ENCODE measurements around the gene FCHSD2. TPM values are rescaled to one million over a fixed set of nuclear protein-coding genes. Genes with fewer than 3 reads are reported as not detected.

FCHSD2 gene
- total and polyA plus RNA-seq, 2 of the 8 experiments (the other 6 are each of a cell fraction or from before 2014, with no cell fraction given), result 4.1 to 7.8 TPM

DNA sequence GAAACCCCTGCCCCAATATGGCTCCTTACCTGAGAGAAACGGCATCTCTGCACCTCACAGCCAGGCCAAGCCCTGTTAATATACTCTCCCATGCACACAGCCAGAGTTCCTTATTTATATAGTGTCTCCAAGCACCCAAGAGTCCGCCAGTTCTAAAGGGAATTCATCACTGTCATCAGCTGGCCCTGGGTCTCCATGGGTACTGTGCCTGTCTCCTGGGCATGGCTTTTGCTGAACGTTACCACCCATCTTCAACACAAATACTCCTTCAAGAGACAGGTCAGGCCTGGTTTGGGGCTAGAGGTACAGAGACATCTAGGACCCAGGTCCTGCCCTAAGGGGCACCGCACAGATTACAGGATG lies 329.5 kb downstream of the FCHSD2 start:
- no peak overlapping the region for H3K27ac ChIP-seq (ENCODE audit: low read depth, low read length)
- TF ChIP-seq EGR1 (IDR thresholded peaks at IDR 0.05; ENCODE audit: borderline replicate concordance, low read depth, low read length), result no peak
- no peak overlapping the region for H3K56ac ChIP-seq (replicated peaks; ENCODE audit: insufficient read length, low read depth, low read length)
- no peak overlapping the region for H2BK5ac ChIP-seq (ENCODE audit: low read depth, low read length)
- H4K91ac ChIP-seq (replicated peaks; ENCODE audit: insufficient read length, low read length), result no peak overlapping the region
- H3K9me3 ChIP-seq (ENCODE audit: insufficient read depth in 2 of 2, low read depth in 1 of 2, low read length in 1 of 2), result no peaks in the 10 kb centered on the region
- H3K23ac ChIP-seq (ENCODE audit: insufficient read length), result no peak overlapping the region
- no peak overlapping the region for H4K5ac ChIP-seq (ENCODE audit: insufficient read length, low read depth, low read length)
- DNase-seq (ENCODE audit: low read depth in 1 of 2, low spot score in 2 of 2), result no peak
- H2BK12ac ChIP-seq (ENCODE audit: low read depth, low read length), result no peak overlapping the region
- H3K4me1 ChIP-seq (replicated peaks in 1 of 4; ENCODE audit: control insufficient read depth in 3 of 4, insufficient read depth in 4 of 4, low read length in 3 of 4), result peaks cover 0 to 15% (median 9%) of the 10 kb centered on the region in 4 experiments; a peak in 5 of 7 replicates
- H3K4me2 ChIP-seq (ENCODE audit: insufficient read depth in 1 of 2, low read depth in 2 of 2, low read length in 2 of 2), result peak overlapping the region; percentile 75 to 97
- no peak overlapping the region for H2BK120ac ChIP-seq (replicated peaks; ENCODE audit: low read depth, low read length)
- peaks cover 0 to 7% (median 4%) of the 10 kb centered on the region in 4 experiments; a peak in 4 of 7 replicates for H3K27me3 ChIP-seq (replicated peaks in 1 of 4; ENCODE audit: control insufficient read depth in 3 of 4, extremely low read depth in 1 of 4, insufficient read depth in 3 of 4, low read length in 3 of 4)
- H3K18ac ChIP-seq (ENCODE audit: extremely low read depth, low read length), result no peak overlapping the region
- no peak overlapping the region for H3K4ac ChIP-seq (replicated peaks; ENCODE audit: insufficient read length, low read depth, low read length)
- ChIA-PET CTCF (ENCODE audit: partially characterized antibody) (interaction anchor here (0.6 to 5.7 kb wide), 25 partner anchors 10 to 424 kb away, joined by 3 to 51 read pairs (median 4); partner anchors contain the start of gene STARD10), POLR2A (ENCODE audit: partially characterized antibody) (interaction anchor here (0.8 to 1.9 kb wide), 10 partner anchors 10 to 87 kb away, joined by 3 to 13 read pairs (median 4); partner anchors contain the start of genes ARAP1 and STARD10)
- H2BK15ac ChIP-seq (ENCODE audit: low read length), result no peak overlapping the region
- H4K8ac ChIP-seq (ENCODE audit: extremely low read depth, insufficient read depth, low read length), result no peak overlapping the region; the same call in 1 of the 2 replicates
- H3K79me2 ChIP-seq (ENCODE audit: control insufficient read depth in 1 of 2, insufficient read depth in 2 of 2, low read length in 2 of 2), result peaks cover 0 to 2% of the 10 kb centered on the region in 2 experiments; a peak in 1 of 4 replicates
- no peak overlapping the region for H2AFZ ChIP-seq (ENCODE audit: low read length)
- H2AK5ac ChIP-seq (ENCODE audit: low read depth, low read length), result no peak overlapping the region
- no peak overlapping the region for H3K14ac ChIP-seq (ENCODE audit: insufficient read length)
- H4K20me1 ChIP-seq (replicated peaks in 1 of 2; ENCODE audit: control insufficient read depth in 1 of 2, insufficient read depth in 2 of 2, low read length in 2 of 2), result peaks cover 0 to 6% of the 10 kb centered on the region in 2 experiments
- H3K9ac ChIP-seq (replicated peaks in 1 of 4; ENCODE audit: extremely low read depth in 1 of 4, low read depth in 3 of 4, low read length in 3 of 4), result no peak overlapping the region
- H3K79me1 ChIP-seq (ENCODE audit: low read depth, low read length), result no peaks in the 10 kb centered on the region
- no peak for FAIRE-seq
- WGBS, 2 experiments (ENCODE audit: extremely low coverage in 1 of 2, insufficient coverage in 1 of 2, insufficient read length in 1 of 2, insufficient replicate concordance in 2 of 2, low coverage in 1 of 2, low lambda C conversion rate in 2 of 2, missing lambda C conversion rate in 1 of 2), result 85% methylated on average over 4 of the region's 4 CpGs; no CpG with 5 or more reads in 1 of the 2 experiments
- no peak overlapping the region for H2BK20ac ChIP-seq (ENCODE audit: low read length)
- peaks cover 12% of the 10 kb centered on the region; the same call in 1 of the 2 replicates for H3K23me2 ChIP-seq (ENCODE audit: low read depth, low read length)
- peaks cover 0 to 3% (median 0%) of the 10 kb centered on the region in 4 experiments; a peak in 1 of 8 replicates for H3K36me3 ChIP-seq (ENCODE audit: control insufficient read depth in 2 of 4, insufficient read depth in 4 of 4, low read length in 3 of 4)
- peak overlapping the region in 1 of 4 experiments; percentile 78; a peak in 2 of 8 replicates for H3K4me3 ChIP-seq (ENCODE audit: extremely low read depth in 1 of 4, insufficient read depth in 2 of 4, low read depth in 3 of 4, low read length in 4 of 4)
